WTC11 (cell line): Measurements from ENCODE around the gene TBC1D22A.

Experiments used
- ATF2 ChIP-seq: sonication (generic); formaldehyde crosslinking; IDR thresholded peaks from 2 replicates; pipeline ENCODE4 v1.8.1; 2022; ENCODE audit warnings: low read depth, missing genetic modification reagents, borderline replicate concordance
- ESRRA ChIP-seq: sonication (generic); formaldehyde crosslinking; IDR thresholded peaks from 2 replicates; pipeline ENCODE4 v1.8.1; 2022; ENCODE audit warnings: mild to moderate bottlenecking, missing genetic modification reagents, borderline replicate concordance
- ETV6 ChIP-seq: sonication (generic); formaldehyde crosslinking; IDR thresholded peaks from 2 replicates; pipeline ENCODE4 v1.8.1; 2022; ENCODE audit warnings: mild to moderate bottlenecking, missing genetic modification reagents
- HMGXB4 ChIP-seq: sonication (generic); formaldehyde crosslinking; IDR thresholded peaks from 2 replicates; pipeline ENCODE4 v1.8.1; 2023; ENCODE audit warnings: mild to moderate bottlenecking, moderate library complexity, missing genetic modification reagents
- JUN ChIP-seq: sonication (generic); formaldehyde crosslinking; IDR thresholded peaks from 2 replicates; pipeline ENCODE4 v1.8.0; 2023; ENCODE audit warnings: mild to moderate bottlenecking, missing genetic modification reagents
- NR2C2 ChIP-seq: sonication (generic); formaldehyde crosslinking; IDR thresholded peaks from 2 replicates; pipeline ENCODE4 v1.8.0; 2022; ENCODE audit warnings: mild to moderate bottlenecking, missing genetic modification reagents
- SMAD3 ChIP-seq: sonication (generic); formaldehyde crosslinking; IDR thresholded peaks from 2 replicates; pipeline ENCODE4 v1.8.0; 2022; ENCODE audit warnings: missing genetic modification reagents, mild to moderate bottlenecking, borderline replicate concordance
- TP53 ChIP-seq: sonication (generic); formaldehyde crosslinking; IDR thresholded peaks from 2 replicates; pipeline ENCODE4 v1.8.1; 2023; ENCODE audit warnings: mild to moderate bottlenecking, missing genetic modification reagents
- TF ChIP-seq, protein P1 (sequence below): fragments of 200-600 bp; IDR thresholded peaks from 2 replicates; pipeline ENCODE4 v1.8.0; 2022; ENCODE audit warnings: antibody characterized with exemption
- TF ChIP-seq, protein P2 (sequence below): sonication (generic); formaldehyde crosslinking; IDR thresholded peaks from 2 replicates; pipeline ENCODE4 v1.8.0; 2022; ENCODE audit warnings: mild to moderate bottlenecking, missing genetic modification reagents

GRCh38 chr22:47088480-47089158, 326.2 kb downstream of the TBC1D22A start:
- TF ChIP-seq HMGXB4 (CRISPR knock-in tag) (no peak), NR2C2 (CRISPR knock-in tag) (no peak), ATF2 (CRISPR knock-in tag) (no peak), TP53 (CRISPR knock-in tag) (no peak), SMAD3 (no peak), JUN (CRISPR knock-in tag) (no peak), ESRRA (CRISPR knock-in tag) (no peak), ETV6 (CRISPR knock-in tag) (no peak)
- TF ChIP-seq, protein P1, sequence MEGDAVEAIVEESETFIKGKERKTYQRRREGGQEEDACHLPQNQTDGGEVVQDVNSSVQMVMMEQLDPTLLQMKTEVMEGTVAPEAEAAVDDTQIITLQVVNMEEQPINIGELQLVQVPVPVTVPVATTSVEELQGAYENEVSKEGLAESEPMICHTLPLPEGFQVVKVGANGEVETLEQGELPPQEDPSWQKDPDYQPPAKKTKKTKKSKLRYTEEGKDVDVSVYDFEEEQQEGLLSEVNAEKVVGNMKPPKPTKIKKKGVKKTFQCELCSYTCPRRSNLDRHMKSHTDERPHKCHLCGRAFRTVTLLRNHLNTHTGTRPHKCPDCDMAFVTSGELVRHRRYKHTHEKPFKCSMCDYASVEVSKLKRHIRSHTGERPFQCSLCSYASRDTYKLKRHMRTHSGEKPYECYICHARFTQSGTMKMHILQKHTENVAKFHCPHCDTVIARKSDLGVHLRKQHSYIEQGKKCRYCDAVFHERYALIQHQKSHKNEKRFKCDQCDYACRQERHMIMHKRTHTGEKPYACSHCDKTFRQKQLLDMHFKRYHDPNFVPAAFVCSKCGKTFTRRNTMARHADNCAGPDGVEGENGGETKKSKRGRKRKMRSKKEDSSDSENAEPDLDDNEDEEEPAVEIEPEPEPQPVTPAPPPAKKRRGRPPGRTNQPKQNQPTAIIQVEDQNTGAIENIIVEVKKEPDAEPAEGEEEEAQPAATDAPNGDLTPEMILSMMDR = no peak
- TF ChIP-seq, protein P2, sequence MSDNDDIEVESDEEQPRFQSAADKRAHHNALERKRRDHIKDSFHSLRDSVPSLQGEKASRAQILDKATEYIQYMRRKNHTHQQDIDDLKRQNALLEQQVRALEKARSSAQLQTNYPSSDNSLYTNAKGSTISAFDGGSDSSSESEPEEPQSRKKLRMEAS (CRISPR knock-in tag) = no peak
